Spleen (tissue), 11 donors: Measurements from ENCODE around the gene MAP4K2. TPM values are rescaled to one million over a fixed set of nuclear protein-coding genes. Genes with fewer than 3 reads are reported as not detected.

Experiments
- DNase-seq: peaks from one replicate; pipeline ENCODE4 v3.0.0-alpha.2; 2020
- H3K27ac ChIP-seq, 8 donors: fragments of 200-600 bp; sonication (generic) in 7 of 8; 1 replicate in 4 of 8; 2 replicates in 4 of 8; pipeline versions ENCODE4 v1.5.0 to v1.8.0; 2016 to 2021; ENCODE audit warnings: inconsistent platforms in 4 of 8, mild to moderate bottlenecking in 4 of 8, moderate library complexity in 1 of 8
- H3K27me3 ChIP-seq, 7 donors: fragments of 200-600 bp; sonication (generic) in 6 of 7; replicated peaks in 1 of 7; 1 replicate in 4 of 7; 2 replicates in 3 of 7; pipeline versions ENCODE4 v1.5.0 to v1.8.0; 2016 to 2021; ENCODE audit warnings: inconsistent platforms in 3 of 7, mild to moderate bottlenecking in 1 of 7
- H3K36me3 ChIP-seq, 6 donors: fragments of 200-600 bp; sonication (generic) in 5 of 6; 1 replicate in 4 of 6; 2 replicates in 2 of 6; pipeline versions ENCODE4 v1.5.0 to v1.8.0; 2016 to 2021; ENCODE audit warnings: inconsistent platforms in 2 of 6
- H3K4me1 ChIP-seq, 6 donors: fragments of 200-600 bp; sonication (generic) in 5 of 6; 1 replicate in 3 of 6; 2 replicates in 3 of 6; pipeline versions ENCODE4 v1.5.0 to v1.8.0; 2016 to 2021; ENCODE audit warnings: inconsistent platforms in 3 of 6
- H3K4me3 ChIP-seq, 8 donors: fragments of 200-600 bp; sonication (generic) in 7 of 8; 1 replicate in 4 of 8; 2 replicates in 4 of 8; pipeline versions ENCODE4 v1.5.0 to v1.8.0; 2016 to 2021; ENCODE audit warnings: inconsistent platforms in 4 of 8, mild to moderate bottlenecking in 4 of 8, moderate library complexity in 2 of 8
- H3K9me3 ChIP-seq, 8 donors: fragments of 200-600 bp; sonication (generic) in 7 of 8; 1 replicate in 4 of 8; 2 replicates in 4 of 8; pipeline versions ENCODE4 v1.5.0 to v1.8.0; 2016 to 2021; ENCODE audit warnings: inconsistent platforms in 4 of 8
- POLR2A ChIP-seq, 3 donors: fragments of 450-650 bp; IDR thresholded peaks; one replicate each; pipeline ENCODE4 v1.5.1; 2017; ENCODE audit warnings: antibody characterized with exemption in 3 of 3, mild to moderate bottlenecking in 1 of 3
- POLR2AphosphoS5 ChIP-seq, 3 donors: sonication (generic); formaldehyde crosslinking; IDR thresholded peaks; one replicate each; pipeline ENCODE4 v1.5.1; 2017; ENCODE audit warnings: antibody characterized with exemption in 3 of 3
- WGBS, 5 donors: extraction: QIAGEN DNeasy Blood & Tissue Kit in 3 of 5; methylation state at CpG; one replicate each; pipeline versions ENCODE4 v1.1.5 to v1.1.7; 2013 to 2018; 5-methylcytosine and 5-hydroxymethylcytosine counted together
- intact Hi-C: fragments of 100-400 bp; cut with DNase I; formaldehyde crosslinking; loops from one replicate; pipeline ENCODE4 v1.15.0; 2023; ENCODE audit warnings: low total_unique reads
- polyA plus RNA-seq, 3 donors: library from polyadenylated mRNA; stranded (reverse); fragments of 200-250 nt; gene quantifications; one replicate each; pipeline ENCODE4 v1.2.1, GENCODE V29; 2013
- total RNA-seq, 7 donors: library from RNA; depleted of rRNA in 3 of 7; stranded (reverse); fragments of >200 nt in 3 of 7; fragmentation: NEBNext Ultra II Directional in 4 of 7; extraction: Animal tissue kit (Norgen Biotek cat#: 25700) in 4 of 7; gene quantifications; one replicate each; pipeline versions ENCODE4 v1.1.0 to v1.2.1, GENCODE V29; 2016 to 2021
- TF ChIP-seq, protein P1 (sequence below), 11 experiments: fragments of 200-600 bp in 7 of 11; fragments of 450-650 bp in 4 of 11; sonication (generic) in 4 of 11; IDR thresholded peaks in 8 of 11; conservative IDR thresholded peaks in 3 of 11; 1 replicate in 7 of 11; 2 replicates in 4 of 11; pipeline versions ENCODE4 v1.4.0 to v1.8.0; 2016 to 2021; ENCODE audit warnings: antibody characterized with exemption in 11 of 11, inconsistent platforms in 4 of 11, mild to moderate bottlenecking in 1 of 11
- donor health status: healthy with polysubstance abuse.
- donor health status: DM: no; HTN: no; CAD: no; lungs with moderate emphysema.
- donor health status: DM: no; HTN: no; CAD: no.
- donor health status: Bipolar disorder and iron deficiency.
- donor health status: healthy.
- donor health status: DM: no; HTN: no; CAD: no.
- donor health status: DM: yes; HTN: yes; CAD: no.

Gene MAP4K2
- total and polyA plus RNA-seq, 10 donors, result 40.8 to 106 (median 60.6) TPM

DNA sequence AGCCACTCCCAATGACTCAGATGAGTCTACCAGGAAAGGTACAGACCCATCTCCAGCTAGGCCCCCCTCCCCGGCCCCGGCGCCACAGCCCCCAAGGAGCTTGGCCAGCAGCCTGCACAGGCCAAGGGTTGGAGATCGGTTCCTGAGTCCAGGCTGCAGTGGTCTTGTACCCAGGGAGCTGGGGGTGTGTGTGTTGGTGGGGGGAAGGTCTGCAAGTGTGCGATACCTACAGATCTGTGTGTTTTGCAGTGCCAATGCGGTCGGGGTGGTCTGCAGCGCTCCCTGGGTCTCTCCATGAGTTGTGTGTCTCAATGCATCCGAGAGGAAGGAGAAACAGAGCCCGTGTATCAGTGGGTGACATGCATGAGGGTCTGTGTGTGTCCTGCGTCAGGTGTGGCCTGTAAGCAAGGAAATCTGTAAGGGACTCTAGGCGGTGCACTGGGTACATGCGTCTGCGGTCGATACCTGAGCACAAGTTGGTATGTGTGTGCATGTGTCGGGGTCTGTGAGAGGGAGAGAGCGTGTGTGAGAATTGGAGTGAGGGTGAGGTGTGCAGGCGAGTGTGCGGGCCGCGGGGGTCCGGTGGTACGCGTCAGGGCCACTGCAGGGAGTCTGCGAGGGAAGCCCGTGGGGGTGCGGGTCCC, 40.8 kb upstream of the MAP4K2 start:
- DNase-seq, result no peak
- no peaks in the 10 kb centered on the region for H3K9me3 ChIP-seq

DNA sequence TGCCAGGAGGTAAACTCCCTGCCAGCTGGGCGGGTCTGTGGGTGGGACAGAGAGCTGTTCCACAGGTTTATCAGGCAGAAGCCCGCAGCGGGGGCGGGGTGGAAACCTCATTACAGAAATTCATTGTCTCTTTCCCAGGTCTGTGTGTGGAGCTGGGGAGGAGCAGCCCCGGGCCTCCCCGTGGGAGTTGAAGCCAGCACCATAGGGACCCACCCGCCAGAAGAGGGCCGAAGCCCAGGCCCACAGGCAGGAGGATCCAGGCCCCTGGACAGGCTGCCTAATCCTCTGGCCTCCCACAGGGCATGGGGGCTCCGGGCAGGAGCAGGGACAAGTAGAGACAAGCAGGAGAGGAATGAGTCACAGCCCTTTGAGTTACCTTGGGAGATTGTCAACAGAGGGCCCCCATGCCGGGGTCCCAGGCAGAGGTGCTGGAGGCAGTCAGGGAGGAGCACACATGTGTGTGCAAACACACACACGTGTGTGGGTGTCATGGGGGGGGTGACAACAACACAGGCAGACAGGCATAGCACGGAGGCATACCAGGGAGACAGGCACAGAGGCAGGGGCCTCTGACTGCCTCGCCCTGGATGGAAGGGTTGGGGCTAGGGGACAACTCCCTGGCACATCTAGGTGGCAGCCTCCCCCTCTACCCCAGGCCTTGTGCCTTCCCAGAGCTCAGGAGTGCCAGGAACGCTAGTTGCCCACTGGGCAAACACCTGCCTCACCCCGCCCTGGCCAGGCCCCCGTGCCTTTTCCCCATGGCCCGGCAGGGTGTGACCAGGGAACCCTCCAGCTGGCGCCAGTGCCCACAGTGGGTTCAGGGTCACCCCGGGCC, 40.1 kb upstream of the MAP4K2 start:
- Histone ChIP-seq H3K36me3 (peaks cover 0 to 23% (median 0%) of the 10 kb centered on the region in 6 donors), H3K4me1 (peaks cover 11 to 50% (median 36%) of the 10 kb centered on the region in 6 donors), H3K27ac (no peak overlapping the region), H3K27me3 (no peaks in the 10 kb centered on the region), H3K4me3 (no peak overlapping the region), H3K9me3 (no peaks in the 10 kb centered on the region)
- 84 to 88% (median 86%) methylated on average over 11 to 19 of the region's 19 CpGs for WGBS, 5 donors
- intact Hi-C loops, result loop anchor here (10.0 kb wide), 1 partner anchor 58 kb away; no protein-coding TSS in a partner anchor
- DNase-seq, result peak; percentile 81
- TF ChIP-seq POLR2A (IDR thresholded peaks at IDR 0.05), result no peak
- peak in 1 of 3 donors; percentile 32 for TF ChIP-seq POLR2AphosphoS5 (IDR thresholded peaks at IDR 0.05)

More for the DNA sequence above, 40.8 kb upstream of the MAP4K2 start:
- H3K27me3 ChIP-seq, result no peaks in the 10 kb centered on the region
- intact Hi-C loops, result loop anchor here (10.0 kb wide), 1 partner anchor 59 kb away; no protein-coding TSS in a partner anchor
- peaks cover 0 to 15% (median 0%) of the 10 kb centered on the region in 6 donors for H3K36me3 ChIP-seq
- 41 to 60% (median 52%) methylated on average over 24 to 27 of the region's 27 CpGs for WGBS, 5 donors
- peaks cover 18 to 58% (median 44%) of the 10 kb centered on the region in 6 donors for H3K4me1 ChIP-seq
- peak overlapping the region in 7 of 8 donors; percentile 71 to 91 (median 79) for H3K27ac ChIP-seq
- peak overlapping the region in 7 of 8 donors; percentile 31 to 87 (median 62) for H3K4me3 ChIP-seq
- TF ChIP-seq, protein P1, sequence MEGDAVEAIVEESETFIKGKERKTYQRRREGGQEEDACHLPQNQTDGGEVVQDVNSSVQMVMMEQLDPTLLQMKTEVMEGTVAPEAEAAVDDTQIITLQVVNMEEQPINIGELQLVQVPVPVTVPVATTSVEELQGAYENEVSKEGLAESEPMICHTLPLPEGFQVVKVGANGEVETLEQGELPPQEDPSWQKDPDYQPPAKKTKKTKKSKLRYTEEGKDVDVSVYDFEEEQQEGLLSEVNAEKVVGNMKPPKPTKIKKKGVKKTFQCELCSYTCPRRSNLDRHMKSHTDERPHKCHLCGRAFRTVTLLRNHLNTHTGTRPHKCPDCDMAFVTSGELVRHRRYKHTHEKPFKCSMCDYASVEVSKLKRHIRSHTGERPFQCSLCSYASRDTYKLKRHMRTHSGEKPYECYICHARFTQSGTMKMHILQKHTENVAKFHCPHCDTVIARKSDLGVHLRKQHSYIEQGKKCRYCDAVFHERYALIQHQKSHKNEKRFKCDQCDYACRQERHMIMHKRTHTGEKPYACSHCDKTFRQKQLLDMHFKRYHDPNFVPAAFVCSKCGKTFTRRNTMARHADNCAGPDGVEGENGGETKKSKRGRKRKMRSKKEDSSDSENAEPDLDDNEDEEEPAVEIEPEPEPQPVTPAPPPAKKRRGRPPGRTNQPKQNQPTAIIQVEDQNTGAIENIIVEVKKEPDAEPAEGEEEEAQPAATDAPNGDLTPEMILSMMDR (IDR thresholded peaks at IDR 0.05 in 8 of 11, conservative IDR thresholded peaks at IDR 0.05 in 3 of 11), result no peak
- TF ChIP-seq POLR2A (IDR thresholded peaks at IDR 0.05), result no peak
- TF ChIP-seq POLR2AphosphoS5 (IDR thresholded peaks at IDR 0.05), result no peak

DNA sequence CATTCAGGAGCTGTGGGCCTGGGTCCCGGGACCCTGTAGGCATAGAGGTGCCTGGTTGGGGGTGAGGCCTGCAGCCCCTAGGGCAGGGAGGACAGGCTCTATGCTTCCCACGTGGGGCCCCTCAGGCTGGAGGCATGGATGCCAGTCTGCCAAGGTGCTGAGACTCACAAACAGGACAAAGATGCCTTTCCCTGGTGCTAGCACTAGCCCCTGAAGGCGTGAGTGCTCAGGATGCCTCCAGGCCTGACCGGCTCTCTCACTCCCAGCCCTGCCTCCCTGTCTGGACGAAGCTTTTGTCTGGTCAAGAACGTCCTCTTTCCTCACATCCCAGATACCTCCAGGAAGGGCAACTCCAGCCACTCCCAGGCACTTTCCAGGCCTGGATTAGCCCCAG, 39.3 kb upstream of the MAP4K2 start:
- no peaks in the 10 kb centered on the region for H3K27me3 ChIP-seq
- peaks cover 4 to 44% (median 29%) of the 10 kb centered on the region in 6 donors for H3K4me1 ChIP-seq
- intact Hi-C loops, result loop anchor here (10.0 kb wide), 1 partner anchor 58 kb away; no protein-coding TSS in a partner anchor
- no peak overlapping the region for H3K27ac ChIP-seq
- no peak overlapping the region for H3K4me3 ChIP-seq
- peak; percentile 66 for DNase-seq
- no peaks in the 10 kb centered on the region for H3K9me3 ChIP-seq
- TF ChIP-seq, protein P1 (IDR thresholded peaks at IDR 0.05 in 8 of 11, conservative IDR thresholded peaks at IDR 0.05 in 3 of 11), result no peak
- TF ChIP-seq POLR2AphosphoS5 (IDR thresholded peaks at IDR 0.05), result no peak
- no peak for TF ChIP-seq POLR2A (IDR thresholded peaks at IDR 0.05)
- peaks cover 0 to 26% (median 0%) of the 10 kb centered on the region in 6 donors for H3K36me3 ChIP-seq
- WGBS, 5 donors, result 83 to 87% (median 84%) methylated on average over 5 to 6 of the region's 6 CpGs

DNA sequence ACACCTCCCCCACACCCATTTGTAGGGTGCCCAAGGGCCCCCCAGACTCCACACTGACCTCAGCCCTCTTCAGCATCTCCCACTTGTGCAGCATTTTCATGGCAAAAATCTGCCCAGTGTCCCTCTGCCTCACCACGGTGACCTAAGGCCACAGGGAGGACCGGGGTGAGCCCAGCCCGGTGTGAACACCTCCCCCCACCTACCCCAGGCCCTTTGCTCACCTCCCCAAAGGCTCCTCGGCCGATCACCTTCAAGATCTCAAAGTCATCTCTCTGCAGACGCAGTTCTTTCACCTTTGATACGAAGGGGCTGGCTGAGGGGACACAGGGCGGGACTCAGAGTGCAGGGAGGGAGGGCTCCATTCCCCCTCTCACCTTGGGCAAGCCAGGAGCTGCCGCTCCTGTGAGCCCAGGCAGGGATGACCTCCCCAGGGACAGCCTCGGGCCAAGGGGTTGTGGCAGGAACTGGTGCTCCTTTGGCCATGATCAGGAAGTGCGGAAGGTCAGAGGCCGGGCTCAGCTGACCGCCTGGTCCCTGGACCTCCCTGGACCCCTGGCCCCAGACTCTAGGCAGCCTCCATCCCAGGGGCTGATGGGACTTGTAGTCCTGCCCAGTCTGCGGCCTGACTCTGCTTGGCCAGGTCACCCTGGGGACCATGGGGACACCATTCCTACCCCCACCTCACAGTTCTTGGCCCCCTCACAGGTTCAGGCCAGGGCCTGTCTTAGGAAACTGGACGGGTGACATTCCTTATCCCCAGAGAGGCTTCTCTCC, 38.8 kb upstream of the MAP4K2 start:
- no peaks in the 10 kb centered on the region for H3K27me3 ChIP-seq
- H3K4me1 ChIP-seq, result peaks cover 0 to 43% (median 23%) of the 10 kb centered on the region in 6 donors
- intact Hi-C loops, result loop anchor here (10.0 kb wide), 1 partner anchor 57 kb away; no protein-coding TSS in a partner anchor
- no peak for TF ChIP-seq POLR2AphosphoS5 (IDR thresholded peaks at IDR 0.05)
- no peak for TF ChIP-seq POLR2A (IDR thresholded peaks at IDR 0.05)
- TF ChIP-seq, protein P1 (IDR thresholded peaks at IDR 0.05 in 8 of 11, conservative IDR thresholded peaks at IDR 0.05 in 3 of 11), result no peak
- peak; percentile 75 for DNase-seq
- WGBS, 5 donors, result 84 to 90% (median 88%) methylated on average over 10 to 15 of the region's 15 CpGs
- H3K4me3 ChIP-seq, result no peak overlapping the region
- no peaks in the 10 kb centered on the region for H3K9me3 ChIP-seq
- no peak overlapping the region for H3K27ac ChIP-seq
- H3K36me3 ChIP-seq, result peaks cover 0 to 26% (median 0%) of the 10 kb centered on the region in 6 donors
